ENCODE results near the gene NNT.
"Not testable (repeated sequence)": the region's sequence is repeated elsewhere in the genome, so short reads cannot be mapped to it uniquely, and the experiment has no call there.

NNT gene

GRCh38 chr5:43583724-43584123 lies 19.3 kb upstream of the NNT start:
- no peak for DNase-seq (ENCODE audit: low spot score)

DNA sequence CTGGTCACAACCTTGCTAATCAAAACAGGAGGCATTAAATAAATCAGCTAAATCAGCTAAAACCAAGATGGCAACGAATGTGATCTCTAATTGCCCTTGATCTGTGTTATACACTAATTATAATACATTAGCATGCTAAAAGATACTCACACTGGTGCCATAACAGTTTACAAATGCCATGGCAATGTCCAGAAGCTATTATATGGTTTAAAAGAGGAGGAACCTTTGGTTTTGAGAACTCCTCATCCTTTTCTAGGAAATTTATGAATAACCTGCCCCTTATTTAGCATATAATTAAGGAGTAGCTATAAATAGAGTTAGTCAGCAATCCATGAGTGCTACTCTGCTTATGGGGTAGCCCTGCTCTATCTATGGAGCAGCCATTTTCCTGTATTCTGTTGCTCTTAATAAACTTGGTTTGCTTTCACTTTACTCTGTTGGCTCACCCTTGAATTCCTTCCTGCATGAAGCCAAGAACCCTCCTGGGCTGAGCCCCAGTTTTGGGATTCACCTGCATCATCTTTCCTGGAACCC lies 18.7 kb upstream of the NNT start:
- DNase-seq (ENCODE audit: low spot score), result no peak

- DNase-seq (ENCODE audit: low spot score), result no peak
Observed at GRCh38 chr5:43588842-43589241, 14.1 kb upstream of the NNT start.

DNA sequence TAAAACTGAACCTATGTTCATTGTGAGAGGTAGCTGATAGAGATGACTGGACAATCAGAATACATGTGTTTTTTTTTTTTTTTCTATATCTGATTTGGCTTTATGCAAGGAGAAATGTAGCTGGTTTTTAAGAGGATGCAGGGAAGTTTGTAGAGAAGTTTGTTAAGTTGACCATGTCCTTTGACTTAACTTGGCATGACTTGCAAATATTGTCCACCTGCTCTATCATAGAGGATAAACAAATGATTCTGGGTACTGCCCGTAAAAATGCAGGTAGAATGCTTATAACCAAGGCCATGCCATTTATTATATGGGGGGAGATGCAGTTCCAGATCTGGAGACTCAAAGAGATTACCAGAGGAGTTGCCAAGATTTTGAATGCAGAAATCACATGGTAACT lies 13.7 kb upstream of the NNT start:
- no peak for DNase-seq (ENCODE audit: low spot score)

GRCh38 chr5:43590700-43591099 lies 12.3 kb upstream of the NNT start:
- DNase-seq (ENCODE audit: low spot score), result no peak

DNA sequence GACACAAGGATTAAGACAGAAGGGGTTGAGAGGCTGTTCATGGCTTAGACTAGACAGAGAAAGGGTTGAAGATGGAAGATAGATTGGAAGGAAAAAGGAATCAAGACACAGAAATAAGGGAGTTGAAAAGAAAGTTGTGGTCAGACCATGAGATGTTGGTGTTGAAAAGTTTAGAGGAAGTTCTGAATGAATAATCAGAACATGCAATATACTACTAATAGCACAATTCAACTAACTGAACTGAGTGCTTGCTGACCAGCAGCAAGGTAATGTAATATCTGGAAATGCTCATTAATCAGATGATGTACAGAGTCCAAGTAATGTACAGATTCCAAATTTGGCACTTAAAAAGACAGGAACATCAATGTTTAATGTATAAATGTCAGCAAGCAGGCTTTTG lies 10.6 kb upstream of the NNT start:
- DNase-seq (ENCODE audit: low spot score), result no peak

DNA sequence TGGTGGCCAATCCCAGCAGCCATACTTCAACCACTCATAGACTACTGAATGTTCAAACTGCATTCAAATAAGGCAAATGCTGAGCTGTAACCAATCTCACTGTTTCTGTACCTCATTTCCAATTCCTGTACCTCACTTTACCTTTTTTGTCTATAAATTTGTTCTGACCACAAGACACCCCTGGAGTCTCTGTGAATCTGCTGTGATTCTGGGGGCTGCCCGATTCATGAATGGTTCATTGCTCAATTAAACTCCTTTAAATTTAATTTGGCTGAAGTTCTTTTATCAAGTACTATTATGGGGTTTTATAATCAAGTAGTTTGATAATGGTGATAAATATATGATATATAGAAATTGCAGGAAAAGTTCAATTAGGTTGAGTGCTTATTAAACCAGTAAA lies 4.1 kb upstream of the NNT start:
- DNase-seq (ENCODE audit: low spot score), result not testable (repeated sequence)

DNA sequence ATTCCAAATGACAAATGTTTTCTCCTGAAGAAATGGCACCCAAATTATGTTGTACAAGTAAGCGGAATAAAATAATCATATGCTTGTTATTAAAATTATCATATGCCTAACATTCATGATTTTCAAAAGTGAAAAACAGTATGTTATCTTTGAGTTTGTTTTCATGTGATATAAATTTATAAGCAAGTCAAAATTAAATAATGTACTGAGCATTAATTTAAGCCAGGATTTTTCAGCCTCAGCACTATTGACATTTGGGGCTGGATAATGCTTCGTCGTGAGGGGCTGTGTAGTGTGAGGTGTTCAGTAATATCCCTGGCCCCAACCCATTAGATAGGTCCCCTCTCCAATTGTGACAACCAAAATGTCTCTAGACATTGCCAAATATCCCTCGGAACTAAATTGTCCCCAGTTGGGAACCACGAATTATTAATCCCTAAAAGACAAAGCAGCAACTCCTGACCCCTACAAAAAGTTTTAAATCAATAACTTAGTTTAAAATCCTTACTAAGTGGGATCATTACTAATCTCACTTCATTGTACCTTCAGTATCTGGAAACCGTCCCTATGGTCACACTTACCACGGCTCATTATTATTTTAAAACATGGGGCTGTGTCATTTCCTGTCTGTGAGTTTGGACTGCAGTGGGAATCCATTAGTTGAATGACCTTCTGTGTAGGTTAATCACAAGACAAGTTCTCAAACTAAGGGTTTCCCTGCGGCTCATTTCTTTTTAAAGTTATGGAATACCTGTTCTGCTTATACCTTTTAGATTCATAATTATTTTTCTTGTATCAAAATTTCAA lies 1.3 kb upstream of the NNT start:
- DNase-seq (ENCODE audit: low spot score), result peak; percentile 28

GRCh38 chr5:43603344-43604217 lies 601 bp downstream of the NNT start:
- DNase-seq (ENCODE audit: low spot score), result peak; percentile 84

DNA sequence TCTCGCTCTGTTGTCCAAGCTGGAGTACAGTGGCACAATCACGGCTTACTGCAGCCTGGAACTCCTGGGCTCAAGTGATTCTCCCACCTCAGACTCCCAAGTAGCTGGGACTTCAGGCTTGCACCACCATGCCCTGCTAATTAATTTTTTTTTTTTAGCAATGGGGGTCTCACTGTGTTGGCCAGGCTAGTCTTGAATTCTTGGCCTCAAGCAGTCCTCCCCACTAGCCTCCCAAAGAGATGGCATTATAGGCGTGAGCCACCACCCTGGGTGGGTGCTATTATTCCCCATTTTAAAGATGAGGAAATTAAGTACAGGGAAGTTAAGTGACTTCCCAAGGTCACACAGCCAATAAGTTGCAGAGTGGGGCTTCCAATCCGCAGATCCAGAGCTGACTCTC lies 1.7 kb downstream of the NNT start:
- no peak for DNase-seq (ENCODE audit: low spot score)

DNA sequence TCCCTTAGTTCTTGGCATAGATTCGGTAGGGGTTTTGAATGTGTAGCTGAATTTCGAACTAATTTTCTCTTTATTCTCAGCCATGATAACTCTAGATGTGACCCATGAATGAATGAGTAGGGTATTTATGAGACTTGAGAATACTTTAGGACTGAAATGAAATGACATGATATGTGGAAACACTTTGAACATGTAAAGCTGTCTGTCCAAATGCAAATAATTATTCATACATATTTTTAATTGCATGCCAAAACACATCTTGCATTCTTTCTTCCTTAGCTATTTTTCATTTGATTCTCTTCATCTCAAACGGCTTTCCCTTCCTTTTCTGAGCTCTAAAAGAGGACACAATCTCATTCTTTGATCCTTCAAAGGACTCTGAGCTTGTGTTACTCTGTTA lies 3.4 kb downstream of the NNT start:
- DNase-seq (ENCODE audit: low spot score), result no peak

- no peak for DNase-seq (ENCODE audit: low spot score)
Observed at GRCh38 chr5:43608406-43608805, 5.4 kb downstream of the NNT start.

DNA sequence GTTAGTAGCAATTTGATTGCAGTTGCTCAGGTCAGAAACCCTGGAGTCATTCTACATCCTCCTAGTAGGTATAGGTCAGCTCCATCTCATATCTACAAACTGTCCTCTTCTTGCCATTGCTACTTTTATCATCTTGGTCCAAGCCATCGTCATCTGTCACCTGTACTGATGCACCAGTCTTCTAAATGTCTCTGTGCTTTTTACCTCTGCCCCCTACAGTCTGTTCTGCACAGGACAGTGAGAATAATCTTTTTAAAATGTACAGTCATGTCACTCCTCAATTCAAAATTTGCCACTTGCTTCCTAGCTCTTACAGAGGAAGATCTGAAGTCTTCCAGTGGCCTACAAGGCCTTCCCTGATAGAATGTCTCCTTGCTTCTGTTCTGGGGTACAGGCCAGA lies 6.8 kb downstream of the NNT start:
- peak; percentile 6 for DNase-seq (ENCODE audit: low spot score)

- no peak for DNase-seq (ENCODE audit: low spot score)
Observed at GRCh38 chr5:43613370-43613769, 10.4 kb downstream of the NNT start.

DNA sequence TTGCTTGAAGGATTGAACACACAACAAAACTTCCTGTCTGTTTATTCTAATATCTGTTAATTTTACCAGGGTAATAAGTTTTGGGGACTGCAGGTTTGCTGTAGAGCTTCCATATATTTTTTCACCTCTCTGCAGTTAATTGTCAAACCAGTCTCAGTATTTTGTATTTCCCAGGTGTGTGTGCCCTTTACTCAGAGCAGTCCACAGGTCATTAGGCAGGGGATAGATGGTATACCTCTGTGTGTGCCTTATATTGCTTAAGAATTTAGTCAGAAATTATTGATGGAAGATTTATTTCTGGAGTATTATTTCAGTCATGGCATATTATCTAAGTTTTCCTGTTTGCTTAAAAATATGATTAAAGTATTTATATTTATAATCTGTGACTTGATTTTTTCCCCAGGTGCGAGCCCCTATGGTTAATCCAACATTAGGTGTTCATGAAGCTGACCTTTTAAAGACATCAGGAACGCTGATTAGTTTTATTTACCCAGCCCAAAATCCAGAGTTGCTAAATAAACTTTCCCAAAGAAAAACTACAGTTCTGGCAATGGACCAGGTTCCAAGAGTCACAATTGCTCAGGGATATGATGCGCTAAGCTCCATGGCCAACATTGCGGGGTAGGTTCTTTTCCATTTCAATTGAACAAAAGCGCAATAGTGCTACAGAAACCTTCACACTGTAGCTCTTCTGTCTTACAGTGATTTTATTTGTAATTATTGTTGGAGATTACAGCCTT lies 12.6 kb downstream of the NNT start:
- DNase-seq (ENCODE audit: low spot score), result no peak

- DNase-seq (ENCODE audit: low spot score), result no peak
Observed at GRCh38 chr5:43616535-43616934, 13.6 kb downstream of the NNT start.

DNA sequence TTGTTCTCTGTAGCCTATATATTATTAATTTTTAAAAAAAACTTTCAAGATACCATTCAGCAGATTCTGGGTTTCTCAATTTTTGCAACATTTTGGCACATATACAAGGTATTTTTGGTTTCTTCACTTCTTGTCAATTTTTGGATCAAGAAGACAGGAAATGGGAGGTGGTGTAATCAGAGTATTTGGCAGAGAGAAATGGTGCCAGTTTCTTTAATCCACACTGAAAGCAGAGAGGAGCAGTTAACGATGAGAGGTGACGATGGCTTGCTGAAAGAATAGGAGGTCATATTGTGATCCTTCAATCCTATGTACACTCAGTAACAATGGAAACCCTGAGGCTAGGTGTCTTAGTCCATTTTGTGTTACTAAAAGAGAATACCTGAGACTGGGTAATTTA lies 16.4 kb downstream of the NNT start:
- no peak for DNase-seq (ENCODE audit: low spot score)

DNA sequence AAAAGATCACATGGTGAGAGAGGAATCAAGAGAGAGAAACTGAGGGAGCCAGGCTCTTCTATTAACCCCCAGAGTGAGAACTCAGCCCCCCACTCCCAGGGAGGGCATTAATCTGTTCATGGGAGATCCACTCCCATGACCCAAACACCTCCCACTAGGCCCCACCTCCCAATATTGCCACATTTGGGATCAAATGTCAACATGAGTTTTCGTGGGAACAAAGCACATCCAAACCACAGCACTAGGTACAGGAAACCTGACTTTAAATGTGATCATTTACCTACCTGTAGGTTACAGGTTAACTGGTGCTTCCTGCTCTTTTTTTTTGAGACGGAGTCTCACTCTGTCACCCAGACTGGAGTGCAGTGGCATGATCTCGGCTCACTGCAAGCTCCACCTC lies 16.9 kb downstream of the NNT start:
- DNase-seq (ENCODE audit: low spot score), result no peak

DNA sequence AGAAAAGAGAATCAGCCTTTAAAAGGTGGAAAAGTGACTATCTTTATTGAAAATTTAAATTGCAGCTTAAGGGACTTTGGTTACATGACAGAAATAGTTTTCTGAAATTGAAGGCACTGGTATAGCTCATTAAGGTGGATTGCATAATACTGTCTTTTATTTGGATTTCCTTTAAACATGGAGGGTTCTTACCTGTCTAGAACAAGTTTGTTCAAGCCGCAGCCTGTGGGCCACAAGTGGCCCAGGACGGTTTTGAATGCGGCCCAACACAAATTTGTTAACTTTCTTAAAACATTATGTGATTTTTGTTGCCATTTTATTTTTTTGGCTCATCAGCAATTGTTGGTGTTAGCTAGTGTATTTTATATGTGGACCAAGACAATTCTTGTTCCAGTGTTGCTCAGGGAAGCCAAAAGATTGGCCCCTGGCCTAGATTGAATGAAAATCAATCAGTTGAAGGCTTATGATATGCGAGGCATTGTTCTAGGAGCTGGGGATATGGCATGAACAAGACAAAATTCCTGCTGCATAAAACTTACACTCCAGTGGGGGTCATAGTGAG lies 18.0 kb downstream of the NNT start:
- no peak for DNase-seq (ENCODE audit: low spot score)

GRCh38 chr5:43622074-43622473 lies 19.1 kb downstream of the NNT start:
- no peak for DNase-seq (ENCODE audit: low spot score)

DNA sequence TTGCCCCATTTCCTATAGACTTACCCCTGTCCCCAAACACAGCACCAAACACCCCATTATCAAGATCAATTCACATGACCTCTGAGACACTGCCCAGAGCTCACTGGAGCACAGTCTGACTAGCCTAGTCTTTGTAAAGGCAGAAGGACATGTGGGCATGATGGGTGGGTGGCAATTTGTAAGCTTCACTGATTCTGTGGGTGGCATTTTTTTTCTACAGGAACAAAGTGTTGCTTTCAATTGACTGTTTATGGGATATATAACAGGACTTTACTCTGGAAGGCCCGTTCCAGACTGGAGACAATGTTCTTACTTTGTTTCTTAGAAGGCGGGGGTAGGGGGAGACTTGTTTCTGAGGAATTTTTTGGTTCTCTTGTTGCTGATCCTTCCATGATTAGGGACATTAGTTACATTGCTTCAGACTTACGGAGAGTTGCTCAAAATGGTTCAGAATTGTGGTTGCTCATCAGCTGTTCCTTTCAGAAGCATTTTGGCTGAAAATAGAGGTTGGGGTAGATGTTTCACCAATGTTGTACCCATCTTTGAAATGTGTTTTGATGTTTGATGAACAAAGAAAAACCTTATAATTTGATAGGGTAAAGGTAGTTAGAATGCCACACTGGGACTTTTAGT lies 20.2 kb downstream of the NNT start:
- no peak for DNase-seq (ENCODE audit: low spot score)

GRCh38 chr5:43627028-43627427 lies 24.0 kb downstream of the NNT start:
- DNase-seq (ENCODE audit: low spot score), result peak; percentile 27
